Gastrocnemius medialis (tissue), 4 donors: ENCODE results near the gene CCDC107. TPM values are rescaled to one million over a fixed set of nuclear protein-coding genes. Genes with fewer than 3 reads are reported as not detected.

Source experiments
- ATAC-seq, 2 donors: fragments of 150-250 bp; one replicate each; pipeline ENCODE4 v1.9.1; 2016
- DNase-seq, 2 donors: peaks; one replicate each; pipeline ENCODE4 v3.0.0-alpha.2; 2019
- H3K27ac ChIP-seq, 4 donors: fragments of 200-600 bp; sonication (generic); 1 replicate in 1 of 4; 2 replicates in 3 of 4; pipeline ENCODE4 v1.5.1; 2016 to 2018; ENCODE audit warnings: mild to moderate bottlenecking in 2 of 4, moderate library complexity in 1 of 4
- H3K27me3 ChIP-seq, 3 donors: fragments of 200-600 bp; sonication (generic) in 2 of 3; 1 replicate in 1 of 3; 2 replicates in 2 of 3; pipeline versions ENCODE4 v1.5.1 to v1.6.0; 2016 to 2019; ENCODE audit warnings: mild to moderate bottlenecking in 1 of 3, moderate library complexity in 1 of 3
- H3K36me3 ChIP-seq, 2 donors: fragments of 200-600 bp; sonication (generic) in 1 of 2; one replicate each; pipeline ENCODE4 v1.5.1; 2017 to 2018
- H3K4me1 ChIP-seq, 2 donors: fragments of 200-600 bp; sonication (generic) in 1 of 2; one replicate each; pipeline ENCODE4 v1.5.1; 2016 to 2017; ENCODE audit warnings: mild to moderate bottlenecking in 2 of 2
- H3K4me3 ChIP-seq, 4 donors: fragments of 200-600 bp; sonication (generic) in 3 of 4; 1 replicate in 1 of 4; 2 replicates in 3 of 4; pipeline ENCODE4 v1.5.1; 2016 to 2019; ENCODE audit warnings: mild to moderate bottlenecking in 2 of 4
- H3K9me3 ChIP-seq, 3 donors: fragments of 200-600 bp; sonication (generic) in 2 of 3; 1 replicate in 1 of 3; 2 replicates in 2 of 3; pipeline ENCODE4 v1.5.1; 2016 to 2019
- POLR2A ChIP-seq, 2 donors: fragments of 450-650 bp; IDR thresholded peaks; one replicate each; pipeline ENCODE4 v1.6.1; 2017; ENCODE audit warnings: antibody characterized with exemption in 2 of 2, mild to moderate bottlenecking in 2 of 2, moderate library complexity in 2 of 2
- in situ Hi-C, 4 donors: fragments of 200-750 bp; cut with MboI; loops; one replicate each; pipeline versions ENCODE4 v1.15.0 to v1.8.0; 2017; ENCODE audit warnings: low sequenced_read_pairs in 4 of 4
- intact Hi-C: fragments of 100-400 bp; cut with DNase I; formaldehyde crosslinking; loops from one replicate; pipeline ENCODE4 v1.15.1; 2023; ENCODE audit warnings: low total_unique reads
- total RNA-seq, 4 donors: library from RNA; depleted of rRNA; stranded (reverse); fragments of >200 nt; gene quantifications; one replicate each; pipeline versions ENCODE4 v1.1.0 to v1.2.3, GENCODE V29; 2016
- TF ChIP-seq, protein P1 (sequence below), 5 experiments: fragments of 450-650 bp in 3 of 5; fragments of 200-600 bp in 2 of 5; sonication (generic) in 2 of 5; IDR thresholded peaks in 4 of 5; conservative IDR thresholded peaks in 1 of 5; 1 replicate in 4 of 5; 2 replicates in 1 of 5; pipeline ENCODE4 v1.5.1; 2016 to 2019; ENCODE audit warnings: antibody characterized with exemption in 5 of 5, mild to moderate bottlenecking in 3 of 5, moderate library complexity in 3 of 5

The CCDC107 gene
- total RNA-seq, 4 donors from 2014 or later: 21.9 to 45.3 (median 31.5) TPM

GRCh38 chr9:35689542-35690293, 31.6 kb downstream of the CCDC107 start, which contains the start of gene TPM2:
Gene TPM2 (minus strand): TSS chr9:35689925. CDS start chr9:35689817, 108 bp downstream.
- peak; percentile 59 to 85 for TF ChIP-seq POLR2A (IDR thresholded peaks at IDR 0.05)
- TF ChIP-seq, protein P1, sequence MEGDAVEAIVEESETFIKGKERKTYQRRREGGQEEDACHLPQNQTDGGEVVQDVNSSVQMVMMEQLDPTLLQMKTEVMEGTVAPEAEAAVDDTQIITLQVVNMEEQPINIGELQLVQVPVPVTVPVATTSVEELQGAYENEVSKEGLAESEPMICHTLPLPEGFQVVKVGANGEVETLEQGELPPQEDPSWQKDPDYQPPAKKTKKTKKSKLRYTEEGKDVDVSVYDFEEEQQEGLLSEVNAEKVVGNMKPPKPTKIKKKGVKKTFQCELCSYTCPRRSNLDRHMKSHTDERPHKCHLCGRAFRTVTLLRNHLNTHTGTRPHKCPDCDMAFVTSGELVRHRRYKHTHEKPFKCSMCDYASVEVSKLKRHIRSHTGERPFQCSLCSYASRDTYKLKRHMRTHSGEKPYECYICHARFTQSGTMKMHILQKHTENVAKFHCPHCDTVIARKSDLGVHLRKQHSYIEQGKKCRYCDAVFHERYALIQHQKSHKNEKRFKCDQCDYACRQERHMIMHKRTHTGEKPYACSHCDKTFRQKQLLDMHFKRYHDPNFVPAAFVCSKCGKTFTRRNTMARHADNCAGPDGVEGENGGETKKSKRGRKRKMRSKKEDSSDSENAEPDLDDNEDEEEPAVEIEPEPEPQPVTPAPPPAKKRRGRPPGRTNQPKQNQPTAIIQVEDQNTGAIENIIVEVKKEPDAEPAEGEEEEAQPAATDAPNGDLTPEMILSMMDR (IDR thresholded peaks at IDR 0.05 in 4 of 5, conservative IDR thresholded peaks at IDR 0.05 in 1 of 5): no peak
- peak within 1 kb of the TSS; percentile 77 to 96 (median 87) for H3K4me3 ChIP-seq
- H3K27ac ChIP-seq: peak within 1 kb of the TSS; percentile 97 to 99 (median 98)
- H3K27me3 ChIP-seq: no peaks in the 10 kb centered on the region
- H3K4me1 ChIP-seq: peaks cover 40 to 45% of the 10 kb centered on the region in 2 donors
- peak; percentile 30 for ATAC-seq
- H3K9me3 ChIP-seq: no peaks in the 10 kb centered on the region
- H3K36me3 ChIP-seq: peaks cover 0 to 11% of the 10 kb centered on the region in 2 donors
- peak; percentile 51 to 78 for DNase-seq
- intact Hi-C loops (loop anchor here (1.0 to 5.0 kb wide), 5 partner anchors 31 to 697 kb away; partner anchors contain the start of genes CCDC107, CREB3, RMRP and TLN1), in situ Hi-C loops (loop anchor here in 1 of 4 donors (10.0 kb wide), 1 partner anchor 45 kb away; no protein-coding TSS in a partner anchor)

- no peak for ATAC-seq
- peak overlapping the region; percentile 97 to 99 (median 98) for H3K27ac ChIP-seq
- no peaks in the 10 kb centered on the region for H3K27me3 ChIP-seq
- H3K4me3 ChIP-seq: peak overlapping the region; percentile 77 to 96 (median 87)
- TF ChIP-seq, protein P1 (IDR thresholded peaks at IDR 0.05 in 4 of 5, conservative IDR thresholded peaks at IDR 0.05 in 1 of 5): no peak
- TF ChIP-seq POLR2A (IDR thresholded peaks at IDR 0.05): no peak
- in situ Hi-C loops (loop anchor here in 1 of 4 donors (10.0 kb wide), 1 partner anchor 45 kb away; no protein-coding TSS in a partner anchor), intact Hi-C loops (loop anchor here (1.0 to 2.0 kb wide), 3 partner anchors 32 to 86 kb away; partner anchors contain the start of genes CCDC107, CREB3, RMRP and TLN1)
- H3K4me1 ChIP-seq: peaks cover 40 to 41% of the 10 kb centered on the region in 2 donors
- H3K36me3 ChIP-seq: peaks cover 0 to 6% of the 10 kb centered on the region in 2 donors
- no peaks in the 10 kb centered on the region for H3K9me3 ChIP-seq
- DNase-seq: peak in 1 of 2 donors; percentile 43
Observed at GRCh38 chr9:35690294-35690613, 32.2 kb downstream of the CCDC107 start.

DNA sequence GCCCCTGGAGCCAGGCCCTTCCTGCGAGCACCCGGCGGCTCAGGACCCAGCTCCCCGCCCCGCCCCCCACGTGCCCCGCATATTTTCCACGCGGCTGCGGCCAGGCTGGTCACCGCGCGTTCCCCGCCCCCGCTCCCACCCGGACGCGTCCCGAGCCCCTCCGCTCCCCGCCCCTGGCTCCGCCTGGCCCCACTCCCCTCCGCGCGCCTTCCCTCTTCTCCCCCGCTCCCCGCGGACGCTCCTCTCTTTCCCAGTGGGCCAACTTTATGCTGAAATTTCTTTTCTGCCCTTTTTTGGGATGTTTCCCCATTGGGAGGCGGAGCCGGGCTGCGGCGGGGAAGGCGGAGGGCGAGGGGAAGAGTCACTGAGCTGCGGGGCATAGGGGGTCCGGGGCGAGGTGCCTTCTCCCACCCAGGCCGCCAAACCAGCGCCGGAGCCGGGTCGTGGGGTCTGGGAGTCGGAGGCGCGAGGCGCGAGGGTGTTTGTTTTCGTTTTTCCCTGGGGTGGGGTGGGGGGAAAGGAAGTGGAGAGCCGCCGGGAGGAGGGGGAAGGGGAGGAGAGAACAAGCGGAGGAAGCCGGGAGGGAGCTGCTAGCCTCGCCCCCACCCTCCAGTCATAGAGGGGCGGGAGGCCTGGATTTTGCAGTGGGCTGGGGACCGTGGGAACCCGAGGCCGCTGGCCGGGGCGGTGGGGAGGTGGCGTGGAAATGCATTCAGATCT, 32.7 kb downstream of the CCDC107 start:
- DNase-seq: peak; percentile 56 to 75
- Histone ChIP-seq H3K36me3 (peaks cover 0 to under 1% of the 10 kb centered on the region in 2 donors), H3K9me3 (no peaks in the 10 kb centered on the region), H3K4me1 (peaks cover 34 to 36% of the 10 kb centered on the region in 2 donors), H3K4me3 (peak overlapping the region; percentile 77 to 96 (median 87)), H3K27me3 (no peaks in the 10 kb centered on the region), H3K27ac (peak overlapping the region; percentile 97 to 99 (median 98))
- peak; percentile 21 to 32 for ATAC-seq
- in situ Hi-C loops (loop anchor here in 1 of 4 donors (10.0 kb wide), 1 partner anchor 46 kb away; no protein-coding TSS in a partner anchor), intact Hi-C loops (loop anchor here (1.0 to 2.0 kb wide), 4 partner anchors 32 to 86 kb away; partner anchors contain the start of genes CCDC107, CREB3, RMRP and TLN1)
- TF ChIP-seq, protein P1 (IDR thresholded peaks at IDR 0.05 in 4 of 5, conservative IDR thresholded peaks at IDR 0.05 in 1 of 5): no peak
- TF ChIP-seq POLR2A (IDR thresholded peaks at IDR 0.05): peak; percentile 21 to 25

DNA sequence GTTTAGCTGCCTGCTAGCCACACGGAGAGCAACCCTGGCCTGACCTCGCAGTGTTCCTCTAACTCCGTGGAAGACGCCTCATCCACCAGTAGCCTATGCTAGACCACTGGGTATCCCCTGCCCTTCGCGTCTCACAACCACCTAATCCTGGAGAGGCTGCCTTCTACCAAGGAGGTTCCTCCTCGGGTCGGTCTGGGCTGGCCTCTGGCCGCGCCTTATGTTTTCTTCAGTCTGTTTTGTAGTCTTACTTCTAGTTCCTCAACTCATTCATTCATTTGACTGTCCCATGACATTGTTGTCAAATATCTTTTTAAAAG, 33.2 kb downstream of the CCDC107 start:
- no peaks in the 10 kb centered on the region for H3K9me3 ChIP-seq
- peaks cover 29 to 31% of the 10 kb centered on the region in 2 donors for H3K4me1 ChIP-seq
- H3K27ac ChIP-seq: peak overlapping the region; percentile 97 to 99 (median 98)
- no peaks in the 10 kb centered on the region for H3K36me3 ChIP-seq
- H3K27me3 ChIP-seq: no peaks in the 10 kb centered on the region
- in situ Hi-C loops: loop anchor here in 1 of 4 donors (10.0 kb wide), 1 partner anchor 46 kb away; no protein-coding TSS in a partner anchor
- TF ChIP-seq, protein P1 (IDR thresholded peaks at IDR 0.05 in 4 of 5, conservative IDR thresholded peaks at IDR 0.05 in 1 of 5): no peak
- TF ChIP-seq POLR2A (IDR thresholded peaks at IDR 0.05): no peak
- intact Hi-C loops: loop anchor here (1.0 to 2.0 kb wide), 2 partner anchors 42 to 45 kb away; partner anchors contain the start of genes CREB3 and TLN1
- no peak for DNase-seq
- H3K4me3 ChIP-seq: peak overlapping the region; percentile 77 to 96 (median 87)
- ATAC-seq: peak; percentile 0 to 5
